Globus pallidus (tissue), 1 donor: ENCODE results near the gene MEIKIN.
"Not testable (repeated sequence)": the region's sequence is repeated elsewhere in the genome, so short reads cannot be mapped to it uniquely, and the experiment has no call there.

Experiments
- DNase-seq: peaks from one replicate; pipeline ENCODE4 v3.0.0-alpha.2; 2015; ENCODE audit warnings: low spot score

The MEIKIN gene

DNA sequence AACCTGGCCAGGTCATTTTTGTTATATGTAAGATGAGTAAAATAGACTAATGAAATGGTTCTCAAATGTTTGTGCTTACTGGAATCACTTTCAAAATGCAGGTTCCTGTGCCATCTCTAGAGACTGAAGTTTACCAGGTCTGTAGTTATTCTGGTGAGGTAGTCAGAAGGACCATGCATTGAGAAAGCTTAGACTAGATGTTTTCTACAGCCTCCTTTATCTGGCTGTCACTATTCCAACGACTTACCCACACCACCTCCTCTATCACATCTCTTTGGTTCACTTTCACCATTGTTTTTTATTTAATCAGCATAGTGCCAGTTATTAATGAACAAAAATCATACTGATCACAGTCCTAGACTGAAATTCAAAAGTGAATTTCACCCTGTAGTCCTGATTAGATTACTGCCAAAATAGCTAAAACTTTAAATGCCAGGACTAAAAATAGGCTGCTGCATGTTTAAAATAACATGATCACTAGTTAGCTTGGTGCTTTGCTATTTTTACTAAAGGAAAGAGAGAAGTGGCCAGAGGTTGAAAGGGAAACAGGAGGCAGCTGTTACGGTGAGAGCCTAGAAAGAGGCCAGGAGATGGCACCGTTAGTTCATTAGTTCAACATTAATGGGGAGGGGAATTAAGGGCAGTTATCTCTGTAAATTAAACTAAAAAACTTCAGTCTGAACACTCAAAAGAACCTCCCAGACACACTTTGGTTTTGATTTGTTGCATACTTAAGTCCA lies 134.8 kb downstream of the MEIKIN start:
- DNase-seq, result no peak

DNA sequence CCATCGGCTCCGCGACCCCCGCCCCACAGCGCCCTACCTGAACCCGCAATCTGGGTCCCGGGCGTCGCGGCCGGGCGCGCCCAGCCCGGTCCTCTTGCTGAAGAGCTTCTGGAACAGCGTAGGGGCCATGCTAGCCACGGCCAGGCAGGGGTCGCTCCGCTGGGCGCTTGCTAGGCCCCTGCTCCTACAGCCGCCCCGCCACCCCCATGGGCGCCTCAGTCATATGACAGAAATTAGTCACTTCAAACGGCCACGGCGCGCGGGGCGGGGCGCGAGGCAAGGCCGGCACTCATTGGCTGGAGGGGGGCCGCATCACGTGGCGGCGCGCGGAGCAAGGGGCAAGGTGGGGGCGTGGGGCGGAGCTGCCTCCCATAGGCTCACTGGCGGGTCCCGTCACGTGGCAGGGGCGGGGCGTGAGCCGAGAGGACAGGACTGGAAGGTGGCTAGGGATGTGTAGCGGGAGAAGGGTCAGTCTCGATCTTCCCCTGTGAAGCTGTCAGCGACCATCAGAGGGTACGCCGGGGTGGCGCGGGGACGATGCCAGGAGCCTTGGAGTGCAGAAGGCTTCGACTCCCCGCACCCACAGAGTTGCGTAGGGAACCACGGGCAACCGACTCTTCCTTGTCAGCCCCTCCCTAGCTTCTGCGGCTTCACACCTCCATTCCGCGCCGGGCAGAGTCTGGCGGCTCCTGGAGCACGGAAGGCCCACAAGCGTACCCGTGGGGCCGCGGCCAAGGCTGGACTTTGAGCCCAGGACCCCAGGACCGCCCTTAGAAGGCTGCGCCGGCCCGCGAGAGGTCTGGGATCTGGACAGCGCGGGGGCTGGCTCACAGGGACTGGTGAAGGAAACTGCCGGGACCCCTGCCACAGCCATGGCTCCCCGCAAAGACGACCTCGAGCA lies 148.4 kb downstream of the MEIKIN start, which contains the start of gene FNIP1:
Gene FNIP1 (minus strand): TSS at position 225 of the 901 bp plus-strand sequence. CDS start 96 bp downstream, at position 129.
- DNase-seq, result peak; percentile 98

DNA sequence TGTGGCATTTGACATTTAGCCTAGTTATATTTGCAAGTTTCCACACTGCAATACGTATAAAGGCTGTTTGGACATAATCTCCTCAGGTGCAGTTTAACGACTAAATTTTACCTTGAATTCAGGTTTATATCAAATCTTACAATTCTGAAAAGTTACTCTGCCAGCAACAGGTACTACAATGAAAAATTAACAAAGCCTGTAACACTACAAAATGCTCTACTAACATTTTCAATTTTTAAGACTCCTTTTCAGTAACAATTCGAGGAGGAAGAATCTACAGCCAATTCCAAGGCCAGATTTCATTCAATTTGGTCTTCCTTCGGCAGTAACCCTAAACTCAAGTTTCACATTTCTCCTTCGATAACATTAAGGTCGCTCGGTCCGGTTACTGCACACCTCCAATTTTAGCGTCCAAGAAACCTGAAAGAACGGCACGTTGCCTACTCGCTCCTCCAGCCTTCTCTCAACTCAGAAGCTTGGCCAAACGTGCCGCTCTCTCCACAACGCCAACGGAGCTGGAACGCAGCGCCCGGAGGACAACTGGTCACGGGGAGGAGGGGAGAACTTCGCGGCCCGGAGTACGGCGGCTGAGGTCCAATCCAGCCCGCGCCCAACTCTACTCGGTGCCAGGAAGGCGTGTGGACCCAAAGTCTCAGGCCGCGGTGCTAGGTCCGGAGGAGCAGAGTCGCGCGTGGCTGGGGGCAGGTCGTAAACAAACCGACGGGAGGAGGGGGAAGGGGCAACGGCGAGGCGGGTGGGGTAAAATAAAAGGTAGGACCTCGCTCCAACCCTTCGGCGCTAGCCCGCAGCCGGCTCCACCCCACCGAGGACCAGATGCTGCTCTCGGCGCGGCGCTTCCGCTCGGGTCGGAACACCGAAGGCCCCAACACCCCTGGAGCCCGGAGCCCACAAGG lies 149.3 kb downstream of the MEIKIN start:
- peak; percentile 73 for DNase-seq

DNA sequence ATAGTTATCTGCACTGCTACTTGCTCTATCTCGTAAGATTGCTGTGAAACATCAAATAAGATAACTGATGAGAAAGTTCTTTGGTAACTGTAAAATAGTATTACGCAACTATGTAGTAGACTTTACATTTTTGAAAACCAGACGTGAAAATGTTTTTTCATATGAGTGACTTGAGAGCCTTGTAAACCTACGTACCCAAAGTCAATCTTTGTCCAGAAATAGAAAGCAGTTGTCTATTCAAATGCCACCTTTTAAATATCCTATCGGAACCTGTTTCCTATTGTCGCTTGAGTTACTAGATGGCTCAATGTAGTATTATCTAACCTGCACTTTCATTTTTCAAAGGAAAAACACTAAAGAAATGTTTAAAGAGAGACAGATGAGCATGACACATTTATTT lies 150.2 kb downstream of the MEIKIN start:
- DNase-seq, result peak; percentile 11

DNA sequence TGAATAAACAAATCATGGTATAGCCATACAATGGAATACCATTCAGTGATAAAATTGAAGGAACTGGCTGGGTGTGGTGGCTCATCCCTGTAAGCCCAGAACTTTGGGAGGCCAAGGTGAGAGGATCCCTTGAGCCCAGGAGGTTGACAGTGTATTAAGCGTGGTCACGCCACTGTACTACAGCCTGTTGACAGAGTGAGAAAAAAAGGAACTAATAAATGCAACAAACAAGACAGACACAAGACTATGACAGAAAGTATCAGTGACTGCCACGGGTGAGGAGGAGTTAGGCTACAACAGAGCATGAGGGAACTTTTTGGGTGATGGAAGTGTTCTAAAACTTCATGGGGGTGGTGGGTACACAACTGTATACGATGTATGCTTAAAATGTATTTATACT lies 150.9 kb downstream of the MEIKIN start:
- DNase-seq, result peak; percentile 7

DNA sequence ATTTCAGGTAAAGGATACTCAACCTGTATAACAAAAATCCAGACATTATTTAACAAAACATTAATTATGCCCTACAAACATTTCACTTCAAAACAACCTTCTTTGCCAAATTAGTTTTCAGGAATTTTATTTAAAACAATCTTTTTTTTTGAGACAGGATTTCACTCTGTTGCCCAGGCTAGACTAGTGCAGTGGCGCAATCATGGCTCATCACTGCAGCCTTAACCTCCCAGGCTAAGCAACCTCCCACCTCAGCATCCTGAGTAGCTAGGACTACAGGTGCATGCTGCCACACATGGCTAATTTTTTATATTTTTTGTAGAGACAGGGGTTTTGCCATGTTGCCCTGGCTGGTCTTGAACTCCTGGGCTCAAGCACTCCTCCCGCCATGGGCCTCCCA lies 152.6 kb downstream of the MEIKIN start:
- DNase-seq, result no peak

DNA sequence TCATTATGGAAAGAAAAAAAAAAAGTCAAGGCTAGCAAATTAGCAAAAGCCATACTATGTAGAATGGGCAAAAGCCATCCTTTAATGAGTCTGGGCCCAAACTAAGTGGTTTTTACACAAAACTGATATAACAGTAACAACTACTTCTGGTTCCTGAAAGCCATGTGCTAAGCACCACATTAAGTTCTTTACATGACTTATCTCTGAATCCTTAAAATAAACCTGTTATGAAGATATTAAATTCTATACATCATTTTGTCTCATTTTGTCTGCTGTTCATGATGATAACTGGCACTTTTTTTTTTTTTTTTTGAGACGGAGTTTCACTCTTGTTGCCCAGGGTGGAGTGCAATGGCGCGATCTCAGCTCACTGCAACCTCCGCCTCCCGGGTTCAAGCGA lies 153.6 kb downstream of the MEIKIN start:
- no peak for DNase-seq

DNA sequence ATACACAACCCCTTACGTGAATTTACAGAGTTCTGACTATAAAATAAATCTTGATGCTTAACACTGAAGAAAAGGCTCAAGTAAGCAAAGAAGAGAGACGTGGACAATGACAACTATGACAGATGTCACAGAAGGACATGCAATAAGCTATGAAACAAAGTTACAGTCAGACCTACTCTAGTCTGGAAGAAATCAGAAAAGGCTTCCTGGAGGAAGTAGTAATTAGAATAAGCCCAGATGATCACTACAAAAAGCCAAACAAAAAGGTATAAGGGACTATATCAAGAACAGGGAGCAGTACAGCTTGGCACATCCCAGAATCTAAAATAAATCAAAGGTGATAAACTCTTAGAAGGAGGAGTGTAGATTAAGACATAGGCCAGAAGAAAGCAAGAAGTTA lies 154.9 kb downstream of the MEIKIN start:
- DNase-seq, result no peak

DNA sequence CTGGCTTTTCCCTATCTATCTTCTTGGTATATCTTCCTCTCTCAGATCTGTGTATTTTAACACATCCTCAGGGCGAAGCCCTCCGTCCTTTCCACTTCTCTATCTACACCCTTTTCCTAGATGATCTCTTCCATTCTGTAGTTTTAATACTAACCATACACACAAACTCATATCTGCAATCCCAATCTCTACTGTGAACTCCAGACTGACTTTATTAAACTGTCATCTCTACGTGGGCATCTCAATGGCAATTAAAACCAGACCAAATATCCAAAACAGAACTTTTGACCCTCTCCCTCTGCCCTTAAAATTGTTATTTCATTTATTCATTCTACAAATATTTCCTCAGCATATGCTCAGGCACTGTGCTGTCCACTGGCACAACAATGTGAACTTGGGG lies 155.7 kb downstream of the MEIKIN start:
- DNase-seq, result no peak

DNA sequence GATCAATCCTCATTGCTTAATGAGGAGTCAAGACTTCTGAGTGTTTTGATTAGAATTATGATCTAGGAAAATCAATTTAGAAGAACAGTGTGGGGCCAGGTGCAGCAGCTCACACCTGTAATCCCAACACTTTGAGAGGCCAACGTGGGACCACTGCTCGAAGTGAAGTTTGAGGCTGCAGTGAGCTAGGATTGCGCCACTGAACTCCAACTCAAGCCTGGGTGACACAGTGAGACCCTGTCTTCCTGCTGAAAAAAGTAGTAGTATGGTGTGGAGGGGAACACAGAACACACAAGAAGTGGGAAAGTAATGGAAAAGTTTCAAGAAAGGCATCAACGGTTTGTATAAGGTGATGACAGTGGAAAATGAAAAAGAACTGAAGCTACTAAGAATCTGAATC lies 157.7 kb downstream of the MEIKIN start:
- no peak for DNase-seq

DNA sequence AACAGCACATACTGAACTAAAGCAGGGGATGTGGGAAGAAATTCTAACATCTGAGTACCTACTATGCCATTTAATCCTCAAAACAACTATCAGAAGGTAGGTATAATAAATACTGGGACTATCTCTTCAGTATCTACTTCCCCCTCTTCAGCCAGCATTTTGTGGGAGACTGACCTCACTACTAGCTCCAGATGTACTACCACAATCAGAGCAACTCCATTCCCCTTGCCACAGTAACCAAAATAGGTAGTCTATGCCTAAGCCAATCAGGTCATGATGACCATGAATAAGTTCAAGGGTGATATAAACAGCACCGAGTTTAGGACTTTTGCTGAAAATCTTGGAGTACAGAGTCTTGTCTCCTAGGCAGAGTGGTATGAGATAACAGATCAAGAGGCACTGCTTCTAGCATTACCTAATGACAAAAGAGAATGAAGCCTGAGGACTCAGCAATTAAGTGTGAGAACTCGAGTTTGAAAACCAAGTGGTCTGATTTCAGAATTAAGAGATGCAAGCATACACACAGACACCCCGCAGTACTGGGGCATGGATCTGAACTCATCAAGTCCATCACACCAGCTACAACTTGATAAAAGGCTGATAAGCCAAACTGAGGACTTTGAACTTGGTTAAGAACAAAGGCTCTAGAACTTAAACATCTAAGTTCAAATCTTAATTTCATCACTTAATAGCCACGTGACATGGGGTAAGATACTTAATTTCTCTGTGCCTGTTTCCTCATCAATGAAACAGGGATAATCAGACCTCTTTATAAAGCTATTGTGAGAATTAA lies 158.4 kb downstream of the MEIKIN start:
- no peak for DNase-seq

DNA sequence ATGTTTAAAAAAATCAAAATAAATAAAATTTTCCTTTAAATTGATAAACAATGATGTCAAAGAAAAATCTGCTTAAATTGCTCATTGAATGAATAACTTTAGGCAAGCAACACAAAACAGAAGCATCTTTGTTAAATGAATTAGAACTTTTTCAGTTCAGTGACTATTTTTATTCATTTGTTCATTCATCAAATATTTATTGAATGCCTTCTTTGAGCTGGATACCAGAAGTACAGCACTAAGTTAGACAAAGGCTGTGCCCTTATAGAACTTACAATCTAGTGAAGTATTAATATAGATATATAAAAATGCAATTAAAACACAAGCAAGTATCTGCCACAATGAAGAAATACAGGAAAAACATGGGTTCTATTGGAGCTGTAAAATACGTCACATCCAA lies 159.4 kb downstream of the MEIKIN start:
- DNase-seq, result no peak

DNA sequence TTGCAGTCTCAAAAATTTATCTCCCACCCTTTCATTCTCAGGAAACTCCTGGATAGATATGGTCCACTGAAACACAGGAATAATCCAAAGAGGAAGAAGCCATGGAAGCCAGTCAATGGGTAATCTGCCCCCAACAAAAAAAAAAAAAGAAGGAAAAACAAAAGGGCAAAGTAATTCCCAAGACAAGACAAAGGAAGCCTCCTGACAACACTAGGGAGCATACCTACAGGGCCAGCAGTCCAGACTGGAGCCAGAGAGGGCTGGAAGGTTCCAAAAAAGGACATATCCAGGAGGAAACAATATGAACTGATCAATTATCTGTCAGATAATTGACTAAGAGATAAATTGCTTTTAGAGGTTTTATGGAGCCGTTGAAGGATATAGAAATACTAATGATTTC lies 161.6 kb downstream of the MEIKIN start:
- no peak for DNase-seq

DNA sequence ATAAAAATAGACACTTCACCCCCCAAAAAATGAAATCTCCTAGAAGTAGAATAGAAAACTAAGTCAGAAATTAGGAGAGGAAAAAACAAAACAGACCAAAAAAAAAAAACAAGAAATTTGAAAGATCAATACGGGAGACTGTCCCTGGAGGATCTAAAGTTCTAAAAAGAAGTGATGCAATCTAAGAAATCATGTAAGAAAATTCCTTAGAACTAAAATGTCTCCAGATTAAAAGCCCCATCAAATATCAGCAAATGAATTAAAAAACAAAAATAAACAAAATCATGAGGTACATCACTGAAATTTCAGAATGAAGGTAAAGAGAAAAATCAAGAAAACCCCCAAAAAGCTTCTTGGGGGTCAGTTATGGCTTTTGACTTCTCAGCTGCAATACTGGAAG lies 162.1 kb downstream of the MEIKIN start:
- no peak for DNase-seq

DNA sequence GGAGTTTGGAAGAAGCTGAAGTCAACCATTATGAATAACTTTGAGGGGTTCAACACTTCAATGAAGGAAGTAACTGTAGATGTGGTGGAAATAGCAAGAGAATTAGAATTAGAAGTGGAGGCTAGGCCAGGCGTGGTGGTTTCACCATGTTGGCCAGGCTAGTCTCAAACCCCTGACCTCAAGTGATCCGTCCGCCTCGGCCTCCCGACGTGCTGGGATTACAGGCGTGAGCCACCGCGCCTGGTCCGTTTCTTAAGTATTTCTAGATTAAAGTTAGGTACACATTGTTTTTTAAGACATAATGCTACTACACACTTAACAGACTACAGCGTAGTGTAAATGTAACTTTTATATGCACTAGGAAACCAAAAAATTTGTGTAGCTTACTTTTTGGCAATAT lies 162.7 kb downstream of the MEIKIN start:
- no peak for DNase-seq

DNA sequence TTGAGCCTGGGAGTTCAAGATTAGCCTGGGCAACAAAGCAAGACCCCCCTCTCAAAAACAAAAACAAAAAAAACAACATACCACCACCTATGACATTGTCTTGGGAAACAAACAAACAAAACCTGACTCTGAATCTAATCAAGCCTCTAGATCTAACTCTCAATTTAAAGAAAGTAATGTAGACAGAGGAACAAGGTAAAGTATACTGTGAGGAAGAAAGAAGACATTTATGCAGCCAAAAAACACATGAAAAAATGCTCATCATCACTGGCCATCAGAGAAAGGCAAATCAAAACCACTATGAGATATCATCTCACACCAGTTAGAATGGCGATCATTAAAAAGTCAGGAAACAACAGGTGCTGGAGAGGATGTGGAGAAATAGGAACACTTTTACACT lies 167.3 kb downstream of the MEIKIN start:
- not testable (repeated sequence) for DNase-seq

DNA sequence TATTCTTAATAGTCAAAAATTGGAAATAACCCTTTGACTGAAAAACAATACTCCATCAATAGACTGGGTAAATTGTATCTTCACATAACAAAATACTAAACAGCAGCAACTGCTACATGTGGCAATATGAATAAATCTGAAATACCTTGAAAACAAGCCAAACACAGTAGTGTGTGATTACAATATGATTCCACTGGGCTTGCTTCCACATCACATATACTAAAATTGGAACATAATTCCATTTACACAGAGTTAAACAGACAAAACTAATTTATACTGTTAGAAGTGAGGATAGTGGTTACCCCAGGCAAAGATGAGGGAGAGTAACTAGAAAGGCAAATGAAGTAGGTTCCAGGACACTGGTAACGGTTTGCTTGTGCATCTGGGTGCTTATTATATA lies 169.0 kb downstream of the MEIKIN start:
- DNase-seq, result peak; percentile 2

DNA sequence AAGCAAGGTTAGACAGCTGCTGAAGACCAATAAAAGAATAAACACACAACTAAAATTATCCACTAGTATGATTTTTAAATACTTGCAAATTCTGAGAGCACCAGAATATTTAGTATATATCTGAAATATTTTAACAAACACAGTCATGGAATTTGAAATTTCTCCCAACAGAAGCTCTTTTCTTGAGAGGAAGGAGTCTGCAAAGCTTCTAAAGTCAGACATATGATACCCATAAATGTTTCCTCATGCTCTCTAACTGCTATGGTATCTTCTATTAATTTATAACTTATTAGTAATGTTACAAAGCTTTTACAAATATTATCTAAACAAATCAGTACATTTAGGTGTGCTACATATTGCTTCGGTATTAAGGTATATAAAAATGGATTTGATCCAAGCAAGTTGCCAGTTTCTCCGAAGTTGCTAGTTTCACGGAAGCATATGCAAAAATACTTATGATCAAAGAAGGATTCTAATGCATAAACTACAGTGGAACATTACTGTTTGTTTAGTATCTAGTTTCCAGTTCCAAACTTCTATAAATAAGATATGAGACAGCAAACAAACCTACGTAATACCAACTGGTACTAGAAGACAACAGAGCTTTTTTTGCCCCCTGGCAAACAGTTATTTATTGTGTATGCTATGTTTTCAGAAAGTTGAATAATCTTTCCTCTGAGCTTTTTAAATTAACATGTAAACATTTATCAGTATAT lies 170.7 kb downstream of the MEIKIN start:
- peak; percentile 59 for DNase-seq

DNA sequence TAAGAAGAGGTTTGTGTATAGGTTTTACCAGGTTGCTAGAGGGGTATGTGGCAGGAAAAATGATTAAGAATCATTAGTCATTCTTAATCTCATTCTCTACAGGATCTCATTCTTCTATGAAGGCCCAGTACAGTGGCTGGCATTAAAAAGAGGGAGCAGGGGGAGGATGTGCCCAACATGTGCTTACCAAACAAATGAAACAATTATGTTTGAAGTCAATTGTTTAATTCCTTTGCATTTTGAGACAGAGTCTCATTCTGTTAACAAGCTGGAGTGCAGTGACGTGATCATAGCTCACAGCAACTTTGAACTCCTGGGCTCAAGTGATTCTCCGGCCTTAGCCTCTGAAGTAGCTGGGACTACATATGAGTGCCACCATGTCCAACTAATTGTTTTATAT lies 171.7 kb downstream of the MEIKIN start:
- DNase-seq, result peak; percentile 93

DNA sequence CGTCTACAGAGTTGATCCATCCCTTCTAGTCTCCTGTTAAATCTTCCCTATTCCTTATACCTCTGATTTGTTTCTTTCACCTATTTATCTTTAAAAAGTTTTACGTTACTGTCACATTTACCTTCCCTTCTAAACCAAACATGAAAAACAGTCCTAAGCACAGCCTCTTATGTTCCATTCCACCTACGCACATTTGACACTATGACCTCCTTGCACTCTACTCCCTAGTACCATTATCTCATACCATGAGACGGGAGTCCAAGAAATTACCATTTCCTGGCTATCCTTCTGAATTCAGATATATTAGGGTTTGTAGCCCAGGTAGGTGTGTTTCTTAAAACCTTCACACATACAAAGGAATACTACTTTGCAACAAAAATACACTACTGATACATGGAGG lies 173.8 kb downstream of the MEIKIN start:
- no peak for DNase-seq

DNA sequence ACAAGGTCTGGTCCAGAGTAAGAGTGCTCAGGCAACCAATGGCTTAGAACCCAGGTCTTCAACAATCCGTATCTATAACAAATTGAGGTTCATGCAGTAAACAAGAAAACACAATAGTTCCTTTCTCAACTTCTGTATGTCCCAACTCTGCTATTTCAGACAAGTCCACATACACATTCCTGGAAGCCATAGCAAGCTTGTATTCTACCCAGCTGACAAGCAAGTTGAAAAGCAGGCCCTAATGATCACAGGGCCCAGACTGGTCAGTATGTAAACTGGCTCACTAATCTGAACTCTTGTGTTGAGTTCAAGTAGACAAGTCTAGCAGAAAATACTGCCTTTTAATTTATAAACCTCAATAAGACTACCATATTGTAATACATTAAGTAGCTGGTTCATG lies 175.5 kb downstream of the MEIKIN start:
- peak; percentile 14 for DNase-seq
